H54 (cell line): Measurements from ENCODE around the gene DHPS.
"Not testable (repeated sequence)": the region's sequence is repeated elsewhere in the genome, so short reads cannot be mapped to it uniquely, and the experiment has no call there.

Experiments used
- DNase-seq: peaks from one replicate; pipeline ENCODE4 v3.0.0; 2011; ENCODE audit warnings: low spot score, mixed read lengths; ENCODE audit not compliant: insufficient read length
- FAIRE-seq: peaks from 3 replicates; lab custom pipeline; 2011; peaks lifted over from hg19 to GRCh38; lab: Jason Lieb, UNC
- POLR2A ChIP-seq: IDR thresholded peaks from 2 replicates; pipeline ENCODE4 v1.6.1; 2011; ENCODE audit warnings: low read depth, mild to moderate bottlenecking, low read length

DHPS gene

DNA sequence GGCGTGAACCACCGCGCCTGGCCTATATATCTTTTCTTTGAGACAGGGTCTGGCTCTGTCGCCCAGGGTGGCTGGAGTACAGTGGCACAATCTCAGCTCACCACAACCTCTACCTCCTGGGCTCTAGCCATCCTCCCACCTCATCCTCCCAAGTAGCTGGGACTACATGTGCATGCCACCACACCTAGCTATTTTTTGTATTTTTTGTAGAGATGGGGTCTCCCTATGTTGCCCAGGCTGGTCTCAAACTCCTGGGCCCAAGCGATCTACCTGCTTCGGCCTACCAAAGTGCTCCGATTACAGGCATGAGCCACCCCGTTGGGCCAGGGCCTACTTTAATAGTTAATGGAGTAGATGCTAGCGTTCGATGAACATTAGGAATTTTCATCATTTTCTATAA, 38.6 kb upstream of the DHPS start:
- no peak for TF ChIP-seq POLR2A
- no peak for FAIRE-seq

DNA sequence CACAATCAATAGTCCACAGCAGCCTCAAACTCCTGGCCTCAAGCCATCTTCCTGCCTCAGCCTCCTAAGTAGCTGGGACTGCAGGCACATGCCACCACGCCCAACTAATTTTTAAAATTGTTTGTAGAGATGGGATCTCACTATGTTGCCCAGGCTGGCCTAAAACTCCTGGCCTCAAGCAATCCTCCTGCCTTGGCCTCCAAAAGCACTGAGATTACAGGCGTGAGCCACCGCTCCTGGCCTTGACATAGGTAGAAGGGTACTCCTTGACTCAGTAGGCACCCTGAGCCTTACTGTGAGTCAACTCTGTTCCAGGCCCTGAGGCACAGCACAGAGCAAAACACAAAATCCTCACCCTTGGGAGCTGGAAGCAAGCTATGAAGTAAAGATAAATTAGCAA, 34.2 kb upstream of the DHPS start:
- no peak for TF ChIP-seq POLR2A
- FAIRE-seq (no peak), DNase-seq (no peak)

More for the DNA sequence above, 38.6 kb upstream of the DHPS start:
- DNase-seq: no peak

DNA sequence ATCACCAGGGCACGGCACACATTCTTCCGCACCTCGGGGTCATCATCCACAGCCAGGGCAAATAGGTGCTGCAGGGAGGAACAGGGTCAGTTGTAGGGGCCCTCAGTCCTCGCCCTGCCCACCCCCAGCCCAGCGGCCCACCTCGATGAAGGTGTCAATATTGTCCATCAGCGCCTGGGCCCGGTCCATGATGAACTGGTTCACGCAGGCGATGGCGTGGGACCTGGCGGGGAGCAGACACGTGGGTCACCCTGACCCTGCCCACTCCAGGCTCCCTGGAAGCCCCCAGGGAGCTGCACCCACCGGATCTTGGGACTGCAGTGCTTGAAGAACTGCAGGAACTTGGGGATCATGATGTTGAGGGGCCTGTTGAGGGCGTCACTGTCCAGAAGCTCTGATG, 33.4 kb upstream of the DHPS start:
- no peak for TF ChIP-seq POLR2A
- DNase-seq: no peak
- no peak for FAIRE-seq

- not testable (repeated sequence) for DNase-seq, FAIRE-seq
Measured at GRCh38 chr19:12713304-12713703, 31.6 kb upstream of the DHPS start.

DNA sequence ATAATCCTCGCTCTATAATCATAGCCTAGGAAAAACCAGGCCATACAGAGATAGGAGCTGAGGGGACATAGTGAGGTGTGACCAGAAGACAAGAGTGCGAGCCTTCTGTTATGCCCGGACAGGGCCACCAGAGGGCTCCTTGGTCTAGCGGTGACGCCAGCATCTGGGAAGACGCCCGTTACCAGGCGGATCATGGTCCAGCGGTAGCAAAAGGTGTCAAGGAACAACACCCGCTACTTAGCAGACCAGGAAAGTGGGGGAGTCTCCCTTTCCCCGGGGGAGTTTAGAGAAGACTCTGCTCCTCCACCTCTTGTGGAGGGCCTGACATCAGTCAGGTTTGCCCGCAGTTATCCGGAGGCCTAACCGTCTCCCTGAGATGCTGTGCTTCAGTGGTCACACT, 30.4 kb upstream of the DHPS start:
- not testable (repeated sequence) for DNase-seq, FAIRE-seq

DNA sequence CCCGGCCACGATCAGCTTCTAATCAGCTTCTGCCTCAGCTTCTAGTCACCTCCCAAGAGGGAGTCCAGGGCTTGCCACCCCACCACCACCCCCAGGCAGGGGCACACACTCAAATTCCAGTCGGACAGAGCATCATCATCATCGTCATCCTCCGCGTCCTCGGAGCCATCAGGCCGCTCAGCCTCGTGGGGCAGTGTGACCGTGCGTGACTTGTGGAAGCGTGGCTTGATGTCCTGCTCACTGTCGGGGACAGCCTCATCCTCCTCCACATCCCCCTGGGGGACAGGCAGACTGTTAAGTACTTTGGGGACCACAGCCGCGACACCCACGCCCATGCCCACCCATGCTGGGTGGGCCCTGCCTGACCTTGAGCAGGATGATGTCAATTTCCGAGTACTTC, 29.5 kb upstream of the DHPS start:
- no peak for DNase-seq
- no peak for TF ChIP-seq POLR2A
- no peak for FAIRE-seq

DNA sequence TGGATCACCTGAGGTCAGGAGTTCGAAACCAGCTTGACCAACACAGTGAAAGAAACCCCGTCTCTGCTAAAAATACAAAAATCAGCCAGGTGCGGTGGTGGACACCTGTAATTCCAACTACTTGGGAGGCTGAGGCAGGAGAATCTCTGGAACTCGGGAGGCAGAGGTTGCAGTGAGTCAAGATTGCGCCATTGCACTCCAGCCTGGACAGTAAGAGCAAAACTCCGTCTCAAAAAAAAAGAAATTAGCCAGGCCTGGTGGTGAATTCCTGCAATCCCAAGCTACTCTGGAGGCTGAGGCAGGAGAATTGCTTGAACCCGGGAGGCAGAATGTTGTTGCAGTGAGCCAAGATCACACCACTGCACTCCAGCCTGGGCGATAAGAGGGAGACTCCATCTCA, 27.0 kb upstream of the DHPS start:
- TF ChIP-seq POLR2A: no peak
- no peak for DNase-seq
- FAIRE-seq: no peak

GRCh38 chr19:12706332-12706718, 24.6 kb upstream of the DHPS start:
- DNase-seq: no peak

DNA sequence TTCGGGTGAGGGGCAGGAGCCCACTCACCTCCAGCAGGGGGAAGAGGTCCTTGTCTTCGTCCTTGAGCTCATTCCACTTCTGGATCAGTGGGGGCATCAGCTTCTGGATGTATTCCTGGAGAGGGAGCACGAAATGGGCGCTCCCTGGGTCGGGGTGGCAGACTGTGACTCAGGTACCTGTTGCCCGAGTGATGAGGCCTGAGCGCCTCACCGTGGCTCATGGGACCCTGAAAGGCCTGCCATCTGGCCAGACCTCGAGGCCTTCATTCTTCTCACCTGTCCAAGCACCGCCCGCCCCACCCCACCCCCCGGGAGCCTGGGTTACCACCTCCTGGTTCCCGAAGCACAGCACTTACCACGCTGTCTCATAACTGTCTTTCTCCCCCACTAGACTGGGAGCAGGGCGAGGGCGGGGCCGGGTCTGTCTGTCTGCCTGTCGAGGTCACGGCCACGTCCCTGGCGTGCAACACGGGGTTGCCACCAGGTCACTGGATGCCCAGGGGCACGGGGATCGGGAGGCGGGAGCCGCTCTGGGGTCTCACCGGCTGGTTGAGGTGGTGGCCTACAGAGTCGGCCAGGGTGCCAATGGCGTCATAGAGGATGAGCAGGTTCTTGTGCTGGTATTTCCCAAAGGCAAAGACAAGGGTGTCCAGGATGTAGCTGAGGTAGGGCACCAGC, 24.1 kb upstream of the DHPS start:
- DNase-seq (no peak), FAIRE-seq (no peak)
- TF ChIP-seq POLR2A: no peak

More at GRCh38 chr19:12706332-12706718, 24.6 kb upstream of the DHPS start:
- TF ChIP-seq POLR2A: no peak
- no peak for FAIRE-seq

- TF ChIP-seq POLR2A: no peak
- FAIRE-seq (no peak), DNase-seq (no peak)
Measured at GRCh38 chr19:12705169-12705568, 23.5 kb upstream of the DHPS start.

DNA sequence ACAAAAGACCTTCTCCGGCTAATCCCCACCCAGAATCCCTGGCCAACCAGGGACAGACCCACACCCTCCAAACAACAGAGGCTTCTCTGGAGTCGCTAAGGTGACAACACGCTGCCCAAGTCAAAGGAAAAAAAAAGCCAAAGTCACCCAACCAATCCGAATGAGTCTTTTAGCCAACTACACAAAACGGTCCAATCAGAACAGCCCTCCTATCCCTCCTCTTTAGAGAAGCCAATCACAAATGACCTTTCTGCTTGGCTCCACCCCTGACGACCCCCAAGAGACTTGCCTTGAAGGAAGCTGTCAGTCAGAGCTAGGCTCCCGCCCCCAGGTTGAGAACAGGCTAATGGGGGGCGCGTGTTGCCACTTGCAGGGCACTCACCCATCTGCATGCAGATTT, 21.4 kb upstream of the DHPS start:
- FAIRE-seq: no peak
- TF ChIP-seq POLR2A: no peak
- no peak for DNase-seq

- no peak for DNase-seq
Measured at GRCh38 chr19:12701596-12702282, 20.1 kb upstream of the DHPS start.

DNA sequence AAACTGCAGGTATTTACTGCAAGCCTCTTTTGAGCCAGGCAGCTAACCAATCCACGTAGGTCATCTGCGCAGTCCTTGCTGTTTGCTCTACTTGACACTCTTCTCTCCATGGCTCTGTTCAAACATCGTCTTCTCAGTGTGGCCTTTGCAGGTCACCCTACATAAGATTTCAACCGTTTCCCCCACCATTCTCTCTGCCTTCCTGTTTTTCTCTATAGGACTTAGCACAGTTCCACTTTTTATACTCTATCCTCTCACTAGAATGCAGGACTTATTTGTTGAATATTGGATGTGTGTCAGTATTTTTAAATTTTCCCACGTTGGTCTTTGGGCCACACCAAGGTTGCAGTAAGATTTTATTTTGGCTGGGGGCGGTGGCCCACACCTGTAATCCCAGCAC, 16.5 kb upstream of the DHPS start:
- no peak for DNase-seq
- TF ChIP-seq POLR2A: no peak
- FAIRE-seq: no peak

More at GRCh38 chr19:12701596-12702282, 20.1 kb upstream of the DHPS start:
- no peak for TF ChIP-seq POLR2A
- FAIRE-seq: no peak

GRCh38 chr19:12697425-12697824, 15.7 kb upstream of the DHPS start:
- FAIRE-seq, DNase-seq: not testable (repeated sequence)
